Measurements from ENCODE around the gene MUC5AC.
"Not testable (repeated sequence)": the region's sequence is repeated elsewhere in the genome, so short reads cannot be mapped to it uniquely, and the experiment has no call there.

The MUC5AC gene

GRCh38 chr11:1162138-1162475, 4.4 kb downstream of the MUC5AC start:
- TF ChIP-seq MYC (IDR thresholded peaks at IDR 0.05; ENCODE audit: low read depth, low read length) (no peak), MAX (IDR thresholded peaks at IDR 0.05; ENCODE audit: low read depth, low read length) (no peak), POLR2A (IDR thresholded peaks at IDR 0.05; ENCODE audit: extremely low read depth, insufficient read length) (no peak), CTCF (IDR thresholded peaks at IDR 0.05; ENCODE audit: low read depth, low read length) (no peak)
- no peak for DNase-seq (ENCODE audit: low read depth)
- no peak overlapping the region for H3K4me3 ChIP-seq (ENCODE audit: low read depth, low read length)

DNA sequence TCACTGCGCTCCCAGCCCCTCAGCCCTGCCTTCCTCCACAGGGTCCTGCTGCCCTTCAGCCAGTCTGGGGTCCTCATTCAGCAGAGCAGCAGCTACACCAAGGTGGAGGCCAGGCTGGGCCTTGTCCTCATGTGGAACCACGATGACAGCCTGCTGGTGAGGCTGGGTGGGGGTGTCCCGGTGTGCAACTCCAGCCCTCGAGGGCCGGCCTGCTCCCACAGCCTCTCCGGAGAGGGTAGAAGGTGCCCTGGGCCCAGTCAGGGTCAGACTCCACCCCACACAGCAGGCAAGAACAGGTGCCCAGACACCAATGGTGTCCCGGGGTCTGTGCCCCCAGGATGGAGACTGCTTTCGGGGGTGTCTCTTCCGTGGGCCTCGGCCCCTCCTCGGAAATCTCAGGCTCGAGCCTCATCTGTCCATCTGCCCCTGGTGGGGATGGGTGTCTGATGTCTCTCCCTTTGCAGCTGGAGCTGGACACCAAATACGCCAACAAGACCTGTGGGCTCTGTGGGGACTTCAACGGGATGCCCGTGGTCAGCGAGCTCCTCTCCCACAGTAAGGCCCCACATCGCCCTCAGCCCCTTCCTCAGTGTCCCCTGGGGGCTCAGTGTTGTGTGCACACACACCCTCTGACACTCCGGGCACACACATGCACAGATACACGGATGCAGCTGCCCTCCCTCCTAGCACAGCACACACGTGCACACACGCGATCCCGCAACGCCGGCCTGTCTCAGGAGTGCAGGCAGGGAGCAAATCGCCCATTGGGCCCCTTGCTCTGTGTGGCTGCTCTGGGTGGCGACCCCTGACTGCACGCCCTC, 4.9 kb downstream of the MUC5AC start:
- DNase-seq (ENCODE audit: low read depth) = no peak
- TF ChIP-seq MYC (IDR thresholded peaks at IDR 0.05; ENCODE audit: low read depth, low read length) = no peak
- no peak for TF ChIP-seq MAX (IDR thresholded peaks at IDR 0.05; ENCODE audit: low read depth, low read length)
- no peak for TF ChIP-seq CTCF (IDR thresholded peaks at IDR 0.05; ENCODE audit: low read depth, low read length)
- TF ChIP-seq POLR2A (IDR thresholded peaks at IDR 0.05; ENCODE audit: extremely low read depth, insufficient read length) = no peak
- no peak overlapping the region for H3K4me3 ChIP-seq (ENCODE audit: low read depth, low read length)

DNA sequence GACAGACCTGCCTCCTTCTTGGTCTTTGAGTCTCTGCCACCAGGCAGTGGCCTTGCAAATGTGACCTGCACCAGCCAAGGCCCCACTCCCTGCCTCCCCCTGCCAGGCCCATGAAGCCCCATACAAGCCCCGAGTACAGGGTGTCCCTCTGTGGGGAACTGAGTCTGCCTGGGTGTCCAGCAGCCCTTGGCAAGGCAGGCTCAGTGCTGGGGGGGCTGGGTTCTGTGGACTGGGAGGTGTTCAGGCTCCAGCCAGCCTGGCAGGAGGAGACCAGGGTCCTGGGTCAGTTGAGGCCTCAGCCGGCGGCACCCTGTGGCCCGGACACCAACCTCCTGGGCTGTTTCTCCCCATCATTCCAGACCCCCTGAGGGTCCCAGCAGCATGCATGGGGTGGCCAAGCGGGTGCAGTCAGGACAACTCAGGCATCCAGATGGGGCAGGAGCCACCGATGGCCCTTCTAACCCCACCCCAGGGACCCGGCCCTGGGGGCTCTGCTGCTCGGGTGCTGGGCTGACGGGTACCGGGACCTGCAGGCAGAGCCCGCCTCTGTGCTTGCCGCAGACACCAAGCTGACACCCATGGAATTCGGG, 5.7 kb downstream of the MUC5AC start:
- no peak overlapping the region for H3K4me3 ChIP-seq (ENCODE audit: low read depth, low read length)
- TF ChIP-seq MAX (IDR thresholded peaks at IDR 0.05; ENCODE audit: low read depth, low read length) = no peak
- no peak for TF ChIP-seq MYC (IDR thresholded peaks at IDR 0.05; ENCODE audit: low read depth, low read length)
- TF ChIP-seq POLR2A (IDR thresholded peaks at IDR 0.05; ENCODE audit: extremely low read depth, insufficient read length) = no peak
- DNase-seq (ENCODE audit: low read depth) = no peak

DNA sequence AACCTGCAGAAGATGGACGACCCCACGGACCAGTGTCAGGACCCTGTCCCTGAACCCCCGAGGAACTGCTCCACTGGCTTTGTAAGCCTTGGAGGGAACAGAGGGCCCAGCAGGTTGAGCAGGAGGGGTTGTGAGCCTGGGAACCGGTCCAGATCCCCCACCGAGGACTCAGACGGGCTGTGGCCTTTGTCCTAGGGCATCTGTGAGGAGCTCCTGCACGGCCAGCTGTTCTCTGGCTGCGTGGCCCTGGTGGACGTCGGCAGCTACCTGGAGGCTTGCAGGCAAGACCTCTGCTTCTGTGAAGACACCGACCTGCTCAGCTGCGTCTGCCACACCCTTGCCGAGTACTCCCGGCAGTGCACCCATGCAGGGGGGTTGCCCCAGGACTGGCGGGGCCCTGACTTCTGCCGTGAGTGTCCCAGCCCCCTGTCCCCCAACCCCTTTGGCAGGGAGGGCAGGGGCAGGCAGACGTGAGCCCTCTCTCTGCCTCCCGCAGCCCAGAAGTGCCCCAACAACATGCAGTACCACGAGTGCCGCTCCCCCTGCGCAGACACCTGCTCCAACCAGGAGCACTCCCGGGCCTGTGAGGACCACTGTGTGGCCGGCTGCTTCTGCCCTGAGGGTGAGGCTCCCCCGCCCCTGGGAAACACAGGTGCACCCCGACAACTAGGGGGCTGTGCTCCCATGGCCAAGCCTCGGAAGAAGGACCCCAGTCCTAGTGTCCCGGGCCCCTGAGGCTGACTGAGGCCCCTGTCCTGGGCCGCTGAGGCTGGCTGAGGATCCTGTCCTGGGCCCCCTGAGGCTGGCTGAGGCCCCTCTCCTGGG, 6.4 kb downstream of the MUC5AC start:
- H3K4me3 ChIP-seq (ENCODE audit: low read depth, low read length) = no peak overlapping the region
- no peak for DNase-seq (ENCODE audit: low read depth)
- no peak for TF ChIP-seq POLR2A (IDR thresholded peaks at IDR 0.05; ENCODE audit: extremely low read depth, insufficient read length)
- TF ChIP-seq MAX (IDR thresholded peaks at IDR 0.05; ENCODE audit: low read depth, low read length) = no peak
- TF ChIP-seq MYC (IDR thresholded peaks at IDR 0.05; ENCODE audit: low read depth, low read length) = no peak
- no peak for TF ChIP-seq CTCF (IDR thresholded peaks at IDR 0.05; ENCODE audit: low read depth, low read length)

GRCh38 chr11:1164779-1165255, 7.1 kb downstream of the MUC5AC start:
- not testable (repeated sequence) for H3K4me3 ChIP-seq (ENCODE audit: low read depth, low read length); DNase-seq (ENCODE audit: low read depth)

DNA sequence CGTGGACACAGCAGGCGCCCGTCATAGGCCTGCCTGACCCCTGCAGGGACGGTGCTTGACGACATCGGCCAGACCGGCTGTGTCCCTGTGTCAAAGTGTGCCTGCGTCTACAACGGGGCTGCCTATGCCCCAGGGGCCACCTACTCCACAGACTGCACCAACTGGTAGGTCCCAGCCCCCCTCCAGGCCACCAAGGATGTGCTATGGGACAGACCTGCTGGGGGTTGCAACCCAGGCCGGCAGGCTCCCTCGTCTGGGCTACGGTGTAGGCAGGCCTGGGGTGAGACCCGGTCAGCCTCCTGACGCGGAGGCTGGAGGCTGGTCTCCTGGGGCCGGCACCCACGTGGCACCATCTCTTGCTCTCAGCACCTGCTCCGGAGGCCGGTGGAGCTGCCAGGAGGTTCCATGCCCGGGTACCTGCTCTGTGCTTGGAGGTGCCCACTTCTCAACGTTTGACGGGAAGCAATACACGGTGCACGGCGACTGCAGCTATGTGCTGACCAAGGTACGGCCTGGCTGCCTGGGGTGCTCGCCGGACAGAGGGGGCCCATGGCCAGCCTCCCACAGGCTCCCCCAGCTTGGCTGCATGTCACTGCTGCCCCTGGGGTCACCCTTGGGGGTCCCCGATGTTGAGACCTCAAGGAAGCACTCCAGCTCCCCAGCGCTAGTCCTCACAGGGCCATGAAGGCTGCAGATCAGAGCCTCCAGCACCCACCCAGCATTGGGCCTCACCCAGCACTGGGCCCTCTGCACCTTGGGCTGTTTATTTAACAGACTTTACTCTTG, 7.7 kb downstream of the MUC5AC start:
- no peak for TF ChIP-seq POLR2A (IDR thresholded peaks at IDR 0.05; ENCODE audit: extremely low read depth, insufficient read length)
- no peak for TF ChIP-seq MYC (IDR thresholded peaks at IDR 0.05; ENCODE audit: low read depth, low read length)
- no peak for TF ChIP-seq MAX (IDR thresholded peaks at IDR 0.05; ENCODE audit: low read depth, low read length)
- no peak for TF ChIP-seq CTCF (IDR thresholded peaks at IDR 0.05; ENCODE audit: low read depth, low read length)
- H3K4me3 ChIP-seq (ENCODE audit: low read depth, low read length) = no peak overlapping the region
- DNase-seq (ENCODE audit: low read depth) = no peak

Data from NB4 (cell line).